Panc1 (cell line): Measurements from ENCODE around the gene SSR1. TPM values are rescaled to one million over a fixed set of nuclear protein-coding genes. Genes with fewer than 3 reads are reported as not detected.

Source experiments
- ATAC-seq: fragments of 200-7000 bp; cut with Tn5 transposase; 2 replicates; pipeline ENCODE4 v1.9.1; 2020; ENCODE audit warnings: mild to moderate bottlenecking, moderate library complexity
- BruUV-seq: library from RNA; stranded (reverse); fragments of 400-500 nt; replicated peaks from 2 replicates; lab custom pipeline; 2021; lab: Mats Ljungman, UMichigan
- CTCF ChIA-PET: fragments of 300-600 bp; sonication (Branson Sonifier 250); formaldehyde crosslinking; loops from one replicate; lab custom pipeline; 2022; ENCODE audit warnings: antibody characterized with exemption; lab: Charles Lee
- POLR2A ChIA-PET: fragments of 300-600 bp; sonication (Branson Sonifier 250); formaldehyde crosslinking; loops from one replicate; lab custom pipeline; 2022; ENCODE audit warnings: antibody characterized with exemption; lab: Charles Lee
- DNase-seq: peaks from one replicate; pipeline ENCODE4 v3.0.0-alpha.2; 2010; ENCODE audit warnings: low read depth, low spot score
- H3K27ac ChIP-seq: 2 replicates; pipeline ENCODE4 v1.5.1; 2011; ENCODE audit warnings: mild to moderate bottlenecking, low read length, inconsistent platforms
- H3K27me3 ChIP-seq: fragments of 200-500 bp; sonication (Bioruptor generic); 2 replicates; pipeline ENCODE4 v1.6.0; 2014; ENCODE audit warnings: low read length, inconsistent platforms; ENCODE audit not compliant: control insufficient read depth, insufficient read depth
- H3K36me3 ChIP-seq: fragments of 200-500 bp; sonication (Bioruptor generic); 2 replicates; pipeline ENCODE4 v1.5.1; 2014; ENCODE audit warnings: inconsistent platforms, mild to moderate bottlenecking, low read length, moderate library complexity; ENCODE audit not compliant: control insufficient read depth, insufficient read depth
- H3K4me1 ChIP-seq: 2 replicates; pipeline ENCODE4 v1.5.1; 2011; ENCODE audit warnings: inconsistent platforms, mild to moderate bottlenecking, low read length, moderate library complexity; ENCODE audit not compliant: control insufficient read depth, insufficient read depth
- H3K4me3 ChIP-seq, 2 experiments: 2 replicates each; pipeline ENCODE4 v1.5.1; 2011 to 2012; ENCODE audit warnings: low read depth in 2 of 2, low read length in 2 of 2, mild to moderate bottlenecking in 2 of 2, inconsistent platforms in 1 of 2, moderate library complexity in 1 of 2
- H3K9me3 ChIP-seq: fragments of 200-500 bp; sonication (Bioruptor generic); 2 replicates; pipeline ENCODE4 v1.5.1; 2014; ENCODE audit warnings: low read depth, mild to moderate bottlenecking, inconsistent platforms, low read length, moderate library complexity; ENCODE audit not compliant: control insufficient read depth, insufficient read depth
- POLR2AphosphoS5 ChIP-seq: IDR thresholded peaks from 2 replicates; pipeline ENCODE4 v1.6.1; 2012; ENCODE audit warnings: mild to moderate bottlenecking, low read depth, low read length, moderate library complexity
- SIN3A ChIP-seq: IDR thresholded peaks from 2 replicates; pipeline ENCODE4 v1.6.1; 2012; ENCODE audit warnings: low read depth, mild to moderate bottlenecking, low read length, moderate library complexity, borderline replicate concordance; ENCODE audit not compliant: insufficient read depth
- TCF7L2 ChIP-seq: IDR thresholded peaks from 2 replicates; pipeline ENCODE4 v1.6.1; 2011; ENCODE audit warnings: mild to moderate bottlenecking, low read depth, low read length, inconsistent platforms
- in situ Hi-C: cut with HindIII; loops from 2 replicates; pipeline ENCODE4 v1.10.0; 2016; ENCODE audit warnings: low sequenced_read_pairs, low pct_unique_long_range_greater_than_20kb
- intact Hi-C: fragments of 100-400 bp; cut with micrococcal nuclease; formaldehyde crosslinking; loops from one replicate; pipeline ENCODE4 v1.10.0; 2022; ENCODE audit not compliant: unreplicated experiment
- total RNA-seq: library from RNA; stranded (reverse); gene quantifications from one replicate; pipeline ENCODE4 v1.2.1, GENCODE V29; 2021; ENCODE audit not compliant: unreplicated experiment
- TF ChIP-seq, protein P1 (sequence below): fragments of 450-650 bp; IDR thresholded peaks from 2 replicates; pipeline ENCODE4 v1.5.1; 2017; ENCODE audit warnings: mild to moderate bottlenecking
- TF ChIP-seq, protein P2 (sequence below), 2 experiments: IDR thresholded peaks; 2 replicates each; pipeline ENCODE4 v1.6.1; 2011 to 2012; ENCODE audit warnings: low read depth in 2 of 2, control low read depth in 1 of 2, low read length in 1 of 2, mild to moderate bottlenecking in 1 of 2, moderate library complexity in 1 of 2; ENCODE audit not compliant: insufficient read depth in 1 of 2

SSR1 gene
- total RNA-seq, 1 experiment from 2014 or later: 119 TPM

DNA sequence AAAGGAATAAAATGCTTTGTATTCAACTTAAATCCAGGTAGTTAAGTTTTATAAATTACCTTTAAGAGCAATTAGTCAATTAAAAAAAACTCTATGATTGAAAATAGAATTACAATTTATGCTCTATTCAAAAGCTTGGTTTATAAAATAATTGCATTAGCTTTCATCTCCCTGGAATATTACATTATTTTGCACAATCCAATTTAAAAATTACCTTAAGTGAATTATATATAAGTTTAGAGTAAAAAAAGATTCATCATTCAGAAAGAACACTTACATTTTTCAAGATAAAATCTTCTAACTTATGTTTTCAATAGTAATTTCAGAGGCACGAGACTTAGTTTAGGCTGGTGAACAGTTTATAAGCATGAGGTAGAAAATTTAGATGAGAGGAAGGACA, 14.9 kb downstream of the SSR1 start:
- Histone ChIP-seq H3K27me3 (no peaks in the 10 kb centered on the region), H3K36me3 (peaks cover 49% of the 10 kb centered on the region), H3K4me3 (no peak overlapping the region), H3K9me3 (no peaks in the 10 kb centered on the region), H3K4me1 (no peaks in the 10 kb centered on the region), H3K27ac (no peak overlapping the region)
- DNase-seq: no peak
- POLR2A ChIA-PET: no interaction called here
- no peak for ATAC-seq
- TF ChIP-seq, protein P1, sequence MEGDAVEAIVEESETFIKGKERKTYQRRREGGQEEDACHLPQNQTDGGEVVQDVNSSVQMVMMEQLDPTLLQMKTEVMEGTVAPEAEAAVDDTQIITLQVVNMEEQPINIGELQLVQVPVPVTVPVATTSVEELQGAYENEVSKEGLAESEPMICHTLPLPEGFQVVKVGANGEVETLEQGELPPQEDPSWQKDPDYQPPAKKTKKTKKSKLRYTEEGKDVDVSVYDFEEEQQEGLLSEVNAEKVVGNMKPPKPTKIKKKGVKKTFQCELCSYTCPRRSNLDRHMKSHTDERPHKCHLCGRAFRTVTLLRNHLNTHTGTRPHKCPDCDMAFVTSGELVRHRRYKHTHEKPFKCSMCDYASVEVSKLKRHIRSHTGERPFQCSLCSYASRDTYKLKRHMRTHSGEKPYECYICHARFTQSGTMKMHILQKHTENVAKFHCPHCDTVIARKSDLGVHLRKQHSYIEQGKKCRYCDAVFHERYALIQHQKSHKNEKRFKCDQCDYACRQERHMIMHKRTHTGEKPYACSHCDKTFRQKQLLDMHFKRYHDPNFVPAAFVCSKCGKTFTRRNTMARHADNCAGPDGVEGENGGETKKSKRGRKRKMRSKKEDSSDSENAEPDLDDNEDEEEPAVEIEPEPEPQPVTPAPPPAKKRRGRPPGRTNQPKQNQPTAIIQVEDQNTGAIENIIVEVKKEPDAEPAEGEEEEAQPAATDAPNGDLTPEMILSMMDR: no peak
- TF ChIP-seq POLR2AphosphoS5 (no peak), TCF7L2 (no peak), SIN3A (no peak)
- TF ChIP-seq, protein P2, sequence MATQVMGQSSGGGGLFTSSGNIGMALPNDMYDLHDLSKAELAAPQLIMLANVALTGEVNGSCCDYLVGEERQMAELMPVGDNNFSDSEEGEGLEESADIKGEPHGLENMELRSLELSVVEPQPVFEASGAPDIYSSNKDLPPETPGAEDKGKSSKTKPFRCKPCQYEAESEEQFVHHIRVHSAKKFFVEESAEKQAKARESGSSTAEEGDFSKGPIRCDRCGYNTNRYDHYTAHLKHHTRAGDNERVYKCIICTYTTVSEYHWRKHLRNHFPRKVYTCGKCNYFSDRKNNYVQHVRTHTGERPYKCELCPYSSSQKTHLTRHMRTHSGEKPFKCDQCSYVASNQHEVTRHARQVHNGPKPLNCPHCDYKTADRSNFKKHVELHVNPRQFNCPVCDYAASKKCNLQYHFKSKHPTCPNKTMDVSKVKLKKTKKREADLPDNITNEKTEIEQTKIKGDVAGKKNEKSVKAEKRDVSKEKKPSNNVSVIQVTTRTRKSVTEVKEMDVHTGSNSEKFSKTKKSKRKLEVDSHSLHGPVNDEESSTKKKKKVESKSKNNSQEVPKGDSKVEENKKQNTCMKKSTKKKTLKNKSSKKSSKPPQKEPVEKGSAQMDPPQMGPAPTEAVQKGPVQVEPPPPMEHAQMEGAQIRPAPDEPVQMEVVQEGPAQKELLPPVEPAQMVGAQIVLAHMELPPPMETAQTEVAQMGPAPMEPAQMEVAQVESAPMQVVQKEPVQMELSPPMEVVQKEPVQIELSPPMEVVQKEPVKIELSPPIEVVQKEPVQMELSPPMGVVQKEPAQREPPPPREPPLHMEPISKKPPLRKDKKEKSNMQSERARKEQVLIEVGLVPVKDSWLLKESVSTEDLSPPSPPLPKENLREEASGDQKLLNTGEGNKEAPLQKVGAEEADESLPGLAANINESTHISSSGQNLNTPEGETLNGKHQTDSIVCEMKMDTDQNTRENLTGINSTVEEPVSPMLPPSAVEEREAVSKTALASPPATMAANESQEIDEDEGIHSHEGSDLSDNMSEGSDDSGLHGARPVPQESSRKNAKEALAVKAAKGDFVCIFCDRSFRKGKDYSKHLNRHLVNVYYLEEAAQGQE (IDR thresholded peaks at IDR 0.05; ENCODE audit: insufficient read depth in 1 of 2, low read depth in 2 of 2, low read length in 1 of 2): no peak
- CTCF ChIA-PET: no interaction called here
- no TSS peak for BruUV-seq
- intact Hi-C loops (no loop called here), in situ Hi-C loops (no loop called here)

DNA sequence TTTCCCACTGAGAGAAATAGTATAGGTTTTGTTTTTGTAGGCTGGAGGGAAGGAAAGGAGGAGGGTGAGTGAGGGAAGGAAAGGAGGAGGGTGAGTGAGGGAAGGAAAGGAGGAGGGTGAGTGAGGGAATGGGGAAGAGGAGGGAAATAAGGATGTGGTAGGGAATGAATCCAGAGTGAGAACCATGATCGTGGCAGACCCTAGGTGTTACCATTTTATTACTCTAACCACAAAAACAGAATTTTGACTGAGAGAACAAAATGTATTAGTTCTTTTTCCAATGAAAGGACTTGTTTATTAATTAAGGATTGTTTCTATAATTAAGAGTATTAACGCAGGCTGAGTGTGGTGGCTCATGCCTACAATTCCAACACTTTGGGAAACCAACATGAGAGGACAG, 16.4 kb downstream of the SSR1 start:
- Histone ChIP-seq H3K4me1 (no peaks in the 10 kb centered on the region), H3K36me3 (peaks cover 42% of the 10 kb centered on the region), H3K9me3 (no peaks in the 10 kb centered on the region), H3K4me3 (no peak overlapping the region), H3K27ac (no peak overlapping the region), H3K27me3 (no peaks in the 10 kb centered on the region)
- CTCF ChIA-PET: no interaction called here
- BruUV-seq: no TSS peak
- ATAC-seq (no peak), DNase-seq (no peak)
- intact Hi-C loops: no loop called here
- POLR2A ChIA-PET: no interaction called here
- TF ChIP-seq, protein P2 (IDR thresholded peaks at IDR 0.05; ENCODE audit: insufficient read depth in 1 of 2, low read depth in 2 of 2, low read length in 1 of 2): no peak
- TF ChIP-seq SIN3A: no peak
- in situ Hi-C loops: no loop called here
